ENCODE measurements around the gene PRSS21. TPM values are rescaled to one million over a fixed set of nuclear protein-coding genes. Genes with fewer than 3 reads are reported as not detected.

The PRSS21 gene
- total and polyA plus RNA-seq, 4 experiments from 2014 or later: 0.96 to 11.5 (median 4.4) TPM

DNA sequence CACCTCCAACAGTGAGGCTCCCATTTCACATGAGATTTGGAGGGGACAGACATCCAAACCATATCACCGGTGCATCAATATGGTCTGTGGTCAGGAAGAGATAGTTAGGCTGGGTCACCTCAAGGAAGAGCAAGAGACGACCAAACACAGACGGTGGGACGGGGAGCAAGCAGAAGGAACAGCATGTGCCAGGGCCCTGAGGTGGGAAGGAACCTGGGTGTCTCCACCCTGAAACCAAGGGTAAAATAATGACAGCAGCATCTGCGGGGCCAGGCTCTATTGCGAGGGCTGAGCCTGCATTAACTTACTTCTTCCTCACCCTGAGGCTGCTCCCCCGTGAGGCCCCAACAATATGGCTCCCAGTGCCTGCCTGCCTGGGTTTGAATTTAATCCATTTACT is 8.9 kb upstream of the PRSS21 start:
- CTCF ChIA-PET (ENCODE audit: partially characterized antibody): no interaction called here
- H3K36me3 Mint-ChIP-seq: no peaks in the 10 kb centered on the region
- H3K27me3 ChIP-seq (ENCODE audit: insufficient read depth, low read length): no peaks in the 10 kb centered on the region

DNA sequence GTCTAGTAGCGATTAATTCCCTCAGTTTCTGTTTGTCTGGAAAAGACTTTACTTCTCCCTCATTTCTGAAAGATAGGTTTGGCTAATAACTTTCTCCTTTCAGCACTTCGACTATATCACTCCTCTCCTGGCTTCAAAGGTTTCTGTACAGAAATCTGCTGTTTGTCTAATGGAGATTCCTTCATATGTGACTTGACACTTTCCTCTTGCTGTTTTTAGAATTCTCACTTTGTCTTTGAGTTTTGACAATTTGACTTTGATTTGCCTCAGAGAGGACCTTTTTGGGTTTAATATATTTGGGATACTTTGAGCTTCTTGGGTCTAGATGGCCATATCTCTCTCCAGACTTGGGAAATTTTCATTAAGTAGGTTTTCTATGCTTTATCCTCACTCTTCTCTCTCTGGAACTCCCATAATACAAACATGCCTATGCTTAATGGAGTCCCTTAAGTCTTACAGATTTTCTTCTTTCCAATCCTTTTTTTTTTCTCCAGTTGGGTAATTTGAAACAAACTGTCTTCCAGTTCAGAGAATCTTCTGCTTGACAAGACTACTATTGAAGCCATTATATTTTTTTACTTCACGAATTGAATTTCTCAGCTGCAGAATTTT is 7.8 kb upstream of the PRSS21 start:
- ChIA-PET POLR2A (ENCODE audit: partially characterized antibody) (no interaction called here), CTCF (ENCODE audit: partially characterized antibody) (no interaction called here)
- Histone ChIP-seq H3K27me3 (ENCODE audit: insufficient read depth, low read length) (no peaks in the 10 kb centered on the region), H3K9me3 (ENCODE audit: control insufficient read depth in 1 of 2, low read length in 2 of 2) (peaks cover 0 to 3% of the 10 kb centered on the region in 2 donors), H3K27ac (ENCODE audit: low read depth, low read length) (no peak overlapping the region), H3K36me3 (ENCODE audit: insufficient read depth, low read length) (no peaks in the 10 kb centered on the region), H3K4me3 (ENCODE audit: low read length in 2 of 2) (no peak overlapping the region), H3K4me1 (ENCODE audit: insufficient read depth, low read length) (no peaks in the 10 kb centered on the region)
- Mint-ChIP-seq H3K4me1 (no peaks in the 10 kb centered on the region), H3K4me3 (no peak overlapping the region), H3K27ac (no peak overlapping the region), H3K27me3 (peaks cover 12 to 15% of the 10 kb centered on the region in 2 donors), H3K9me3 (peaks cover 0 to 12% (median 4%) of the 10 kb centered on the region in 8 donors), H3K36me3 (no peaks in the 10 kb centered on the region)
- intact Hi-C loops (cut with micrococcal nuclease): no loop called here
- DNase-seq: no peak

More for the DNA sequence above, 8.9 kb upstream of the PRSS21 start:
- no peak overlapping the region for H3K4me3 Mint-ChIP-seq
- no peak overlapping the region for H3K4me3 ChIP-seq (ENCODE audit: low read length in 2 of 2)
- H3K4me1 Mint-ChIP-seq: no peaks in the 10 kb centered on the region
- no peaks in the 10 kb centered on the region for H3K36me3 ChIP-seq (ENCODE audit: insufficient read depth, low read length)
- H3K9me3 Mint-ChIP-seq: peaks cover 0 to 18% (median 13%) of the 10 kb centered on the region in 8 donors
- H3K27me3 Mint-ChIP-seq: peaks cover 12 to 17% of the 10 kb centered on the region in 2 donors
- H3K27ac ChIP-seq (ENCODE audit: low read depth, low read length): no peak overlapping the region
- DNase-seq: no peak
- H3K4me1 ChIP-seq (ENCODE audit: insufficient read depth, low read length): no peaks in the 10 kb centered on the region
- intact Hi-C loops (cut with micrococcal nuclease): no loop called here
- peaks cover 0 to 9% of the 10 kb centered on the region in 2 donors for H3K9me3 ChIP-seq (ENCODE audit: control insufficient read depth in 1 of 2, low read length in 2 of 2)
- H3K27ac Mint-ChIP-seq: no peak overlapping the region
- POLR2A ChIA-PET (ENCODE audit: partially characterized antibody): no interaction called here

DNA sequence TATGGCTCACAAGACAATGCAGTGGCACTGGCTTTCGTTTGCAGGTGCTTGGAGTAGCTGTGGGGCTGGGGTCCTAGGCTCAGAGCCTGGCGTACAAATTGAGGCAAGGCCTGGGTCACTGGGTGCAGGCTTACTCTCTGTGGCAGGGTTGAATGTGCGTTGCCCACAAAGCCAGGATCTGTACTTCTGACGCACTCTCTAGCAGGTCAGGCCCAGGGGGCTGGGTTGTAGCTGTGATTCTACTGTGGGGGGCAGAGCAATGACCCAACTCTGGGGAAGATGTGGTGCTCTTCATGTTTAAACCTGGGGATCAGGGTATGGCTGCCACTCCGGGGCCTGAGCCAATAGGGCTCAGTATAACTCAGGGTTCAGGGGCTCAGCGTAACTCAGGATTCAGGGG is 6.4 kb upstream of the PRSS21 start:
- POLR2A ChIA-PET (ENCODE audit: partially characterized antibody): no interaction called here
- Mint-ChIP-seq H3K36me3 (no peaks in the 10 kb centered on the region), H3K27ac (no peak overlapping the region), H3K4me3 (no peak overlapping the region), H3K4me1 (no peaks in the 10 kb centered on the region), H3K9me3 (peaks cover 0 to 10% (median 0%) of the 10 kb centered on the region in 8 donors), H3K27me3 (peaks cover 10 to 16% of the 10 kb centered on the region in 2 donors)
- intact Hi-C loops (cut with micrococcal nuclease): no loop called here
- no peaks in the 10 kb centered on the region for H3K36me3 ChIP-seq (ENCODE audit: insufficient read depth, low read length)
- H3K4me3 ChIP-seq (ENCODE audit: low read length in 2 of 2): no peak overlapping the region
- H3K9me3 ChIP-seq (ENCODE audit: control insufficient read depth in 1 of 2, low read length in 2 of 2): no peaks in the 10 kb centered on the region
- H3K27ac ChIP-seq (ENCODE audit: low read depth, low read length): no peak overlapping the region
- H3K4me1 ChIP-seq (ENCODE audit: insufficient read depth, low read length): no peaks in the 10 kb centered on the region
- H3K27me3 ChIP-seq (ENCODE audit: insufficient read depth, low read length): no peaks in the 10 kb centered on the region
- no peak for DNase-seq
- CTCF ChIA-PET (ENCODE audit: partially characterized antibody): no interaction called here

DNA sequence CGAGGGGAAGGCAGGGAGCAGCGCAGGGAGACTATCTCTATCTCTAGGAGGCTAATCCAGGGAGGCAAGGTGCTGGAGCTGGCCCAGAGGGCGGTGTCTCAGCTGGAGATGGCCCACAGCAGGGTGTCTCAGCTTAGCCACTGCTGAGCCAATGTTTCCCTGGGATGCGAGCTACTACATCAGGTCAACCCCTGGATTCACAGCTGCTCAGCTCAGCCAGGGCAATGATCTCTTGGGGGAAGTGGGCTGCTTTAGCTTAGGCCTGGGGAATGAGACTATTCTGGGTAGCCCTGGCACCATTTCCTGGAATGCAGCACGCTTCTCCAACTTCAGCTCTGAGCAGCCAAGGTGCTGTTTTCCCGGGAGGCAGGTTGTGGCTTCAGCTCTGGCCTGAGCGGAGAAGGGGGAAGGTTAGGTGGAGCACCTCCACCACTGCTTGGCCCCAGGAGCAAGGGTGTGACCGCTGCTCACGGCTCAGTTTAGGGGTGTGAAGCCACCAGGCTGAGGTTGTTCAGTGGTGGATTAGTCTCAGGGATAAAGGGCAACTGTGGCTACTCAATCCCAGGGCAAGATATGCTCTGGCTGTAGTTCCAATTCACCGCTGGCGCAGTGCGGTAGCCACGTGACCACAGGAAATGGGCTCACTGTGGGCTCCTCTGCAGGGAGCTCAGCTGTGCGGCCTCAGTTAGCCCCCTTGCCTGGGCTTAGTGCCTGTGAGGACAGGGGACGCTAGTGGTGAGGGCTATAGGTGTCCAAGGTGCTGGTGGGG is 5.2 kb upstream of the PRSS21 start:
- DNase-seq: no peak
- H3K27ac Mint-ChIP-seq: no peak overlapping the region
- H3K9me3 Mint-ChIP-seq: peaks cover 0 to 10% (median 0%) of the 10 kb centered on the region in 8 donors
- H3K4me3 Mint-ChIP-seq: no peak overlapping the region
- Histone ChIP-seq H3K36me3 (ENCODE audit: insufficient read depth, low read length) (no peaks in the 10 kb centered on the region), H3K9me3 (ENCODE audit: control insufficient read depth in 1 of 2, low read length in 2 of 2) (no peaks in the 10 kb centered on the region), H3K4me3 (ENCODE audit: low read length in 2 of 2) (no peak overlapping the region), H3K27me3 (ENCODE audit: insufficient read depth, low read length) (no peaks in the 10 kb centered on the region), H3K4me1 (ENCODE audit: insufficient read depth, low read length) (no peaks in the 10 kb centered on the region), H3K27ac (ENCODE audit: low read depth, low read length) (no peak overlapping the region)
- no peaks in the 10 kb centered on the region for H3K36me3 Mint-ChIP-seq
- ChIA-PET POLR2A (ENCODE audit: partially characterized antibody) (no interaction called here), CTCF (ENCODE audit: partially characterized antibody) (no interaction called here)
- no peaks in the 10 kb centered on the region for H3K4me1 Mint-ChIP-seq
- intact Hi-C loops (cut with micrococcal nuclease): no loop called here
- H3K27me3 Mint-ChIP-seq: peaks cover 8 to 16% of the 10 kb centered on the region in 2 donors

- H3K4me3 Mint-ChIP-seq: no peak overlapping the region
- Histone ChIP-seq H3K9me3 (ENCODE audit: control insufficient read depth in 1 of 2, low read length in 2 of 2) (no peaks in the 10 kb centered on the region), H3K27ac (ENCODE audit: low read depth, low read length) (no peak overlapping the region), H3K4me3 (ENCODE audit: low read length in 2 of 2) (no peak overlapping the region), H3K36me3 (ENCODE audit: insufficient read depth, low read length) (no peaks in the 10 kb centered on the region), H3K27me3 (ENCODE audit: insufficient read depth, low read length) (no peaks in the 10 kb centered on the region), H3K4me1 (ENCODE audit: insufficient read depth, low read length) (no peaks in the 10 kb centered on the region)
- H3K27ac Mint-ChIP-seq: no peak overlapping the region
- H3K9me3 Mint-ChIP-seq: peaks cover 0 to 8% (median 0%) of the 10 kb centered on the region in 8 donors
- intact Hi-C loops (cut with micrococcal nuclease): no loop called here
- no peaks in the 10 kb centered on the region for H3K36me3 Mint-ChIP-seq
- CTCF ChIA-PET (ENCODE audit: partially characterized antibody): no interaction called here
- POLR2A ChIA-PET (ENCODE audit: partially characterized antibody): no interaction called here
- H3K4me1 Mint-ChIP-seq: no peaks in the 10 kb centered on the region
- peaks cover 3 to 8% of the 10 kb centered on the region in 2 donors for H3K27me3 Mint-ChIP-seq
- no peak for DNase-seq
These were observed 3.2 kb upstream of the PRSS21 start for GRCh38 chr16:2813771-2814221.

DNA sequence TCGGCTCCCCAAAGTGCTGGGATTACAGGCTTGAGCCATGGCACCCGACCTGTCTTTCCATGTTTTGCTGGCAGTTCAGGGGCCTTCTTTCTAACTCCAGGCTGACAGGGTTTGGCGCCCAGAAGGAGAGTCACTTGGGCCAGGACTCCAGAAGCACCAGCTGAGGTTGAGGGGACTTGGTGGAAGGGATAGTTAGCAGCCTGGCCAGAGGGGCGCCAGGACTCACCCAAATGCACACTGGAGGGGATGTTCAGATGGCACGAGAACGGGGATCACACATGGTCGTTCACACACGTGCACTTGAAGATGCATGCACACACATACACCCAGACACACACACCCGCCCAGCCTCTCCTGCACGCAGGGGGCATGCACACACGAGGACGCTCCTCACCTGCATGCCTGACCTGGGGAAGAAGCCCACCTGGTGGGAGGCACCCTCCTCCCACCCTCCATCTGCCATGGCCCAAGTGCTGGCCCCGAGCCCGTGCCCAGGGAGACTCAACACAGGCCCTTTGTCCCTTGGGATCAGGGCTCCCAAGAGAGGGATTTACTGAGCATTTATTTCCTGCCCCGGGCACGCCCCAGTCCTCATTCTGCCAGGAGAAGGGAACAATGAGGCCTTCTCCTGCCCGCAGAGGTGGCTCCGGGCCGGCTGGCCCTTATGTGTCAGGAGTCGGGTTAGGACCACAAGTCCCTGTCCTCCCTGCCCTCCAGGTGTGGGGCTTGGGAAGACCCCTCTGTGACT is 2.3 kb upstream of the PRSS21 start:
- peaks cover 0 to 3% (median 0%) of the 10 kb centered on the region in 8 donors for H3K9me3 Mint-ChIP-seq
- Histone ChIP-seq H3K27ac (ENCODE audit: low read depth, low read length) (no peak overlapping the region), H3K36me3 (ENCODE audit: insufficient read depth, low read length) (no peaks in the 10 kb centered on the region), H3K27me3 (ENCODE audit: insufficient read depth, low read length) (no peaks in the 10 kb centered on the region), H3K4me1 (ENCODE audit: insufficient read depth, low read length) (no peaks in the 10 kb centered on the region), H3K4me3 (ENCODE audit: low read length in 2 of 2) (no peak overlapping the region), H3K9me3 (ENCODE audit: control insufficient read depth in 1 of 2, low read length in 2 of 2) (no peaks in the 10 kb centered on the region)
- no peak overlapping the region for H3K4me3 Mint-ChIP-seq
- no peaks in the 10 kb centered on the region for H3K36me3 Mint-ChIP-seq
- POLR2A ChIA-PET (ENCODE audit: partially characterized antibody): no interaction called here
- H3K27ac Mint-ChIP-seq: no peak overlapping the region
- intact Hi-C loops (cut with micrococcal nuclease): no loop called here
- CTCF ChIA-PET (ENCODE audit: partially characterized antibody): interaction anchor here (1.2 kb wide), 1 partner anchor 53 kb away, joined by 4 read pairs; no protein-coding TSS in a partner anchor
- H3K4me1 Mint-ChIP-seq: no peaks in the 10 kb centered on the region
- DNase-seq: no peak
- H3K27me3 Mint-ChIP-seq: peaks cover 0 to 6% of the 10 kb centered on the region in 2 donors

DNA sequence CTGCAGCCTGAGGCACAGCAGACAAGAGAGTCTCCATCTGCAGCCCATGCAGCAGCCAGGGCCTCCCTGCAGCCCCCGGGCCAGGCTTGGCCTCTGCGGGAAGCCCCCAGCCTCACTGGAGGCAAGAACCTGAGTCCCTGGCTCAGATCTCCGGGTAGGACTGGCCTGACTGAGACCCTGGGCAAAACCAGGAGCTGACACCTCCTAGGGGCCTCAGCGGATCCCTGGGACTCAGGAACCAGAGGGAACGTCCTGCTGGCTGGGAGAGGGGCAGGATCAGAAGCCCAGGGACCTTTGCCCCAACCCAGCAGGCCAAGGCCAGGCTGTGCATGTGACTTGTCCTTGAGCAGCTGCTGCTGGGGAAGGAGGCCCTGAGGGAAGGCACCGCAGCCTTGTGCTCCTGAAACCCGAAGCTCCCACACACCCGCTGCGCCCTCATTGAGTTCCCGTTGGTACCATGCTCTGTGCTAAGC is 1.7 kb upstream of the PRSS21 start:
- no peak overlapping the region for H3K4me3 ChIP-seq (ENCODE audit: low read length in 2 of 2)
- ChIA-PET POLR2A (ENCODE audit: partially characterized antibody) (no interaction called here), CTCF (ENCODE audit: partially characterized antibody) (interaction anchor here (1.2 kb wide), 1 partner anchor 53 kb away, joined by 4 read pairs; no protein-coding TSS in a partner anchor)
- Mint-ChIP-seq H3K9me3 (peaks cover 0 to 1% (median 0%) of the 10 kb centered on the region in 8 donors), H3K4me1 (no peaks in the 10 kb centered on the region), H3K4me3 (no peak overlapping the region), H3K27me3 (peaks cover 0 to 6% of the 10 kb centered on the region in 2 donors), H3K36me3 (no peaks in the 10 kb centered on the region), H3K27ac (no peak overlapping the region)
- H3K27me3 ChIP-seq (ENCODE audit: insufficient read depth, low read length): no peaks in the 10 kb centered on the region
- no peak for DNase-seq
- H3K36me3 ChIP-seq (ENCODE audit: insufficient read depth, low read length): no peaks in the 10 kb centered on the region
- no peaks in the 10 kb centered on the region for H3K4me1 ChIP-seq (ENCODE audit: insufficient read depth, low read length)
- intact Hi-C loops (cut with micrococcal nuclease): no loop called here
- no peaks in the 10 kb centered on the region for H3K9me3 ChIP-seq (ENCODE audit: control insufficient read depth in 1 of 2, low read length in 2 of 2)
- H3K27ac ChIP-seq (ENCODE audit: low read depth, low read length): no peak overlapping the region
